T-cell (primary cell): ENCODE results near the gene KIF16B. TPM values are rescaled to one million over a fixed set of nuclear protein-coding genes. Genes with fewer than 3 reads are reported as not detected.

Source experiments
- ATAC-seq, 4 experiments: fragments of 200-7000 bp in 3 of 4; fragments of 150-1000 bp in 1 of 4; cut with Tn5 transposase; replicated peaks in 1 of 4; 1 replicate in 3 of 4; 2 replicates in 1 of 4; pipeline ENCODE4 v1.10.0; 2021; ENCODE audit warnings: moderate library complexity in 3 of 4, mild to moderate bottlenecking in 2 of 4, moderate number of reproducible peaks in 1 of 4
- CTCF ChIA-PET, 2 donors: fragments of 300-600 bp; sonication (Branson Sonifier 250); formaldehyde crosslinking; loops; one replicate each; lab custom pipeline; 2022; ENCODE audit warnings: antibody characterized with exemption in 2 of 2; lab: Charles Lee
- POLR2A ChIA-PET, 2 donors: fragments of 300-600 bp; sonication (Branson Sonifier 250); formaldehyde crosslinking; loops; one replicate each; lab custom pipeline; 2022; ENCODE audit warnings: antibody characterized with exemption in 2 of 2; lab: Charles Lee
- DNase-seq, 35 experiments: peaks; one replicate each; pipeline versions ENCODE4 v3.0.0 to v3.0.0-alpha.2; 2013 to 2023
- H3K27ac ChIP-seq: one replicate; pipeline ENCODE4 v1.5.1; 2013; ENCODE audit warnings: low read length
- H3K27me3 ChIP-seq, 2 experiments: replicated peaks in 1 of 2; 1 replicate in 1 of 2; 2 replicates in 1 of 2; pipeline versions ENCODE4 v1.6.1 to v1.7.0; 2013; ENCODE audit warnings: low read length in 1 of 2, mixed read lengths in 1 of 2; ENCODE audit not compliant: control insufficient read depth in 2 of 2, insufficient read depth in 2 of 2; ENCODE audit errors: extremely low read depth in 1 of 2
- H3K36me3 ChIP-seq, 2 donors: 1 replicate in 1 of 2; 2 replicates in 1 of 2; pipeline versions ENCODE4 v1.6.1 to v1.7.0; 2013; ENCODE audit warnings: low read length in 1 of 2; ENCODE audit not compliant: control insufficient read depth in 2 of 2, insufficient read depth in 1 of 2; ENCODE audit errors: extremely low read depth in 1 of 2
- H3K4me1 ChIP-seq, 2 experiments: 1 replicate in 1 of 2; 2 replicates in 1 of 2; pipeline versions ENCODE4 v1.6.1 to v1.7.0; 2013; ENCODE audit warnings: low read length in 2 of 2, mixed read lengths in 1 of 2; ENCODE audit not compliant: insufficient read depth in 2 of 2, control insufficient read depth in 1 of 2; ENCODE audit errors: extremely low read depth in 1 of 2
- H3K4me3 ChIP-seq, 2 donors: 1 replicate in 1 of 2; 2 replicates in 1 of 2; pipeline versions ENCODE4 v1.5.1 to v1.7.0; 2013; ENCODE audit warnings: mild to moderate bottlenecking in 2 of 2, low read length in 1 of 2, moderate library complexity in 1 of 2; ENCODE audit not compliant: control insufficient read depth in 1 of 2; ENCODE audit errors: extremely low read depth in 1 of 2
- H3K9me3 ChIP-seq: 2 replicates; pipeline ENCODE4 v1.7.0; 2013
- H3K27ac Mint-ChIP-seq, 2 donors: one replicate each; pipeline ENCODE4 v1.8.0; 2020 to 2021; ENCODE audit warnings: mild to moderate bottlenecking in 2 of 2, mixed read lengths in 2 of 2
- H3K27me3 Mint-ChIP-seq, 2 donors: one replicate each; pipeline ENCODE4 v1.8.0; 2021 to 2022; ENCODE audit warnings: mixed read lengths in 2 of 2
- H3K36me3 Mint-ChIP-seq: one replicate; pipeline ENCODE4 v1.8.0; 2021; ENCODE audit warnings: mixed read lengths
- H3K4me1 Mint-ChIP-seq, 3 donors: one replicate each; pipeline ENCODE4 v1.8.0; 2020 to 2022; ENCODE audit warnings: mixed read lengths in 3 of 3, mild to moderate bottlenecking in 1 of 3
- H3K4me3 Mint-ChIP-seq, 3 donors: one replicate each; pipeline ENCODE4 v1.8.0; 2020 to 2022; ENCODE audit warnings: mild to moderate bottlenecking in 3 of 3, mixed read lengths in 3 of 3, moderate library complexity in 3 of 3
- H3K9me3 Mint-ChIP-seq, 3 donors: one replicate each; pipeline ENCODE4 v1.8.0; 2020 to 2022; ENCODE audit warnings: mixed read lengths in 3 of 3
- WGBS: methylation state at CpG from one replicate; pipeline ENCODE4 v1.1.5; 2013; ENCODE audit warnings: missing lambda C conversion rate; ENCODE audit not compliant: insufficient coverage; 5-methylcytosine and 5-hydroxymethylcytosine counted together
- total RNA-seq, 35 experiments: library from RNA in 6 of 35; stranded (reverse) in 6 of 35; fragments of 120-200 nt in 1 of 35; gene quantifications; one replicate each; pipeline versions ENCODE4 v1.2.1 to v1.2.4 and lab custom pipeline; 2013 to 2026

Gene KIF16B
- total RNA-seq, 5 donors from 2014 or later (not counting 1 experiment from before 2014, with no cell fraction given): 6.8 to 10.2 (median 8.7) TPM

DNA sequence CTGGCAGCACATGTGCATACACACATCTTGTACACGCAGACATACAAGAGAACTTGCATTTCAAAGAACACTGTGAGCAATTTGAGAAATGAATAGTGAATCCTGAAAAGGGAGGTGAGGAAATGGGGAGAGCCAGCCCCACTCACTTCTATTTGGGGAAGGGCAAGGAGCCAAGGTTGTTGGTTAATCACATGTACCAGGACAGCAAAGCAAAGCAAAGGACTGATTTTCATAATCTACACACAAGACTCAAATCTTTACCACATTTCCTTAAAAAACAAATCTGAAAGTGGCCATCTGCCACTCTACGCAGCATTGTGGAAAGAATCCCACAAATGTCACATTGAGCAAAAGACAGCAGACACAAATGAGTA is 35.0 kb upstream of the KIF16B start:
- H3K27ac ChIP-seq: no peak overlapping the region
- ChIA-PET CTCF (no interaction called here), POLR2A (no interaction called here)
- no peaks in the 10 kb centered on the region for H3K9me3 ChIP-seq
- peaks cover 0 to 6% (median 0%) of the 10 kb centered on the region in 3 donors for H3K9me3 Mint-ChIP-seq
- H3K4me3 Mint-ChIP-seq: no peak overlapping the region
- no peaks in the 10 kb centered on the region for H3K4me1 ChIP-seq
- no peak overlapping the region for H3K4me3 ChIP-seq
- no peak for ATAC-seq
- H3K27me3 ChIP-seq: peaks cover 0 to 7% of the 10 kb centered on the region in 2 experiments
- WGBS: no CpG with 5 or more reads among the region's 2 CpGs
- no peaks in the 10 kb centered on the region for H3K4me1 Mint-ChIP-seq
- no peak overlapping the region for H3K27ac Mint-ChIP-seq
- no peak for DNase-seq
- H3K36me3 Mint-ChIP-seq: no peaks in the 10 kb centered on the region
- no peaks in the 10 kb centered on the region for H3K36me3 ChIP-seq
- peaks cover 9 to 12% of the 10 kb centered on the region in 2 donors for H3K27me3 Mint-ChIP-seq

DNA sequence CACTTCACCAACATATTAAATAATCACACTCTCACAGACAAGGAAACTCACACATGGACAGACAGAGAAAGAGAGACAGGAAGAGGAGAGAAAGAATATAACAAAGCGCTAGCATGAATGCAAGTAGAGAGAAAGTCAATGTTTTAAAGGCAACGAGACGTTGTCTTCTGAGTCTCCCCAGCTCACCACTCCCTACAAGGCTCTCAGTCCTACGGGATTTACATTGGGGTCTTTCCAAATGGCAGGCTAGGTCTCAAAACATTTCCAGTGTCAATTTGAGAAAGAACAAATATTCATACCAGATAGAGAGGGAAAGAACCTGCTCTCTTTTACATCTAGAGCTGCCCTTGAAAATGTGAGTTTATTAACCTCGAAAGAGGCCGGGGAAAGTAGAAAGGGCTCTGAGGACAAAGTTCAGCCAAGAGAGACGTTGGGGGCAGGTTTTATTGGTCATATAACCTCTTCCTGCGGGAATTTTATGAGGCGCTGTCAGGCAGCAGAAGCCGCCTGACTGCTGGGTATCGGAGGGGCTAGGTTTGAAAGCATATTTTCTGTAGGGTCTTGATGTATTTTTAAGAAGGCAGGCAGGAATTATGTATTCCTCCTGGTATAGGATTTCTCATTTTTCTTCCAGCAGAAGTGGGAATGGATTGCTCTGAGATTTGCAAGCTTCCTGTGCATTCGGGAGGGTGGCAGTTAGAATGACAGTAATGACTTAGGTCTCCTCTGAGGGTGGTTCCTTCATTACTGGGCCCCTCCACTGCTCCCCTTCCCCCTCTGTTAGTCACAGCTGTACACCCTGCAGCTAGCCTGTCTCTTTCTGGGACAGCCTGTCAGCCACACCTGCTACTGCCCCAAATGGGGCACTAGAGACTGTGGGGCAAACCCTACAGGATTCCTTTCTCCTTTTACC is 34.4 kb upstream of the KIF16B start:
- H3K4me3 ChIP-seq: no peak overlapping the region
- H3K36me3 ChIP-seq: no peaks in the 10 kb centered on the region
- no peaks in the 10 kb centered on the region for H3K4me1 Mint-ChIP-seq
- CTCF ChIA-PET: no interaction called here
- no peak overlapping the region for H3K4me3 Mint-ChIP-seq
- H3K27ac ChIP-seq: no peak overlapping the region
- H3K27me3 Mint-ChIP-seq: peaks cover 9 to 12% of the 10 kb centered on the region in 2 donors
- no peaks in the 10 kb centered on the region for H3K36me3 Mint-ChIP-seq
- H3K4me1 ChIP-seq: no peaks in the 10 kb centered on the region
- no peak for ATAC-seq
- H3K9me3 ChIP-seq: no peaks in the 10 kb centered on the region
- no peak overlapping the region for H3K27ac Mint-ChIP-seq
- peaks cover 0 to 6% (median 0%) of the 10 kb centered on the region in 3 donors for H3K9me3 Mint-ChIP-seq
- peaks cover 0 to 7% of the 10 kb centered on the region in 2 experiments for H3K27me3 ChIP-seq
- DNase-seq: no peak
- 88% methylated on average over 6 of the region's 12 CpGs for WGBS
- POLR2A ChIA-PET: interaction anchor here in 1 of 2 donors (0.6 kb wide), 1 partner anchor 1965 kb away, joined by 3 read pairs; no protein-coding TSS in a partner anchor

DNA sequence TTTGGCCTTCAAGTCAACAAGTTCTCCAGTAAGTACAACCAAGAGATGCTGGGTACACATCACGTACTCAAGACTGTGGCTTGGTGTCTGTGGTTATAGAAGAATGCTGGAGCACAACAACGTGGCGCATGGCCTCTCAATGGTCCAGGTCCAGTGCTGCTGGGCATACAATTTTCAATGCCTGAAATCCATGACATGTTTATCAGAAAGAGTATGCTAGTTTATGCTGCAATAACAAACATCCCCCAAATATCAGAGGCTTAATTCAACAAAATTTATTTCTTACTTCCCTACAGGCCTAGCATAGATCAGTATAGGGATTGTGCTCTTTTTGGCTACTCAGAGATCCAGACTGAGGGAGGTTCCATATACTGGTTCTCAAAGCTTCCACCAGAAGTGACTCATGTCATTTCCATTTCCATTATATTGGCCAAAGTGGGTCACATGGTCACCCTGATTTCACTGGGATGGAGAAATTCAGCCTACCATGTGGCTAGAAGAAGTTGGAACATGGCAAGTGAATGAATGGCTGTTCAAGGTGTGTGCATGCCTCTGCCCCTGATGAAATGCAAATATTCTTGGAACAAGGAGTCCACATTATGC is 33.3 kb upstream of the KIF16B start:
- no peaks in the 10 kb centered on the region for H3K36me3 Mint-ChIP-seq
- no peaks in the 10 kb centered on the region for H3K4me1 ChIP-seq
- peaks cover 0 to 6% (median 0%) of the 10 kb centered on the region in 3 donors for H3K9me3 Mint-ChIP-seq
- H3K27me3 Mint-ChIP-seq: peaks cover 6 to 13% of the 10 kb centered on the region in 2 donors
- ATAC-seq (no peak), DNase-seq (no peak)
- H3K27ac ChIP-seq: no peak overlapping the region
- H3K4me1 Mint-ChIP-seq: no peaks in the 10 kb centered on the region
- no CpG with 5 or more reads among the region's 3 CpGs for WGBS
- H3K4me3 Mint-ChIP-seq: no peak overlapping the region
- no peak overlapping the region for H3K4me3 ChIP-seq
- ChIA-PET POLR2A (interaction anchor here in 1 of 2 donors (0.6 kb wide), 1 partner anchor 1966 kb away, joined by 3 read pairs; no protein-coding TSS in a partner anchor), CTCF (no interaction called here)
- no peaks in the 10 kb centered on the region for H3K36me3 ChIP-seq
- no peak overlapping the region for H3K27ac Mint-ChIP-seq
- H3K9me3 ChIP-seq: no peaks in the 10 kb centered on the region
- peaks cover 0 to 7% of the 10 kb centered on the region in 2 experiments for H3K27me3 ChIP-seq

DNA sequence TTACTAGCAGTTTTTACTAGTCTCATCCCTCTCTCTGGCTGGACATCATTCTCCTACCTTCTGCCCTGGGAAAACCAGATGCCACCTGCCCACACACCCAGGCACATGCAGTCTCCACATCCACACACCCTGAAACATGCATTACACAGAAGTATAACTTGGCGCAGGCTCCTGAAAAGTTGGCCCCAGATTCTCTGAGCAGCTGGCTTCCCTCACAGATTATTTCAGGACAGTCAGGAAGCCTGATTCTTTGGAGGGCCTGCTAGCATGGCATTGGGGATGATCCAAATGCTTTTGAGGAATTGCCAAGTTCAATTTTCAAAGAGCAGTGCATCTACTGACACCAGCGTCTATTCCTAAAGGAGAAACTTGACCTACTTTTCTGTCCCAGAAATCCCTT is 27.8 kb upstream of the KIF16B start:
- Histone ChIP-seq H3K9me3 (no peaks in the 10 kb centered on the region), H3K27me3 (peaks cover 0 to 4% of the 10 kb centered on the region in 2 experiments), H3K4me1 (no peaks in the 10 kb centered on the region), H3K27ac (no peak overlapping the region), H3K4me3 (no peak overlapping the region), H3K36me3 (no peaks in the 10 kb centered on the region)
- DNase-seq: no peak
- POLR2A ChIA-PET: no interaction called here
- Mint-ChIP-seq H3K9me3 (no peaks in the 10 kb centered on the region), H3K4me3 (no peak overlapping the region), H3K27me3 (peaks cover 5 to 14% of the 10 kb centered on the region in 2 donors), H3K27ac (no peak overlapping the region), H3K4me1 (peaks cover 0 to 2% (median 0%) of the 10 kb centered on the region in 3 donors), H3K36me3 (no peaks in the 10 kb centered on the region)
- no peak for ATAC-seq
- 95% methylated on average over 2 of the region's 2 CpGs for WGBS
- CTCF ChIA-PET: no interaction called here

DNA sequence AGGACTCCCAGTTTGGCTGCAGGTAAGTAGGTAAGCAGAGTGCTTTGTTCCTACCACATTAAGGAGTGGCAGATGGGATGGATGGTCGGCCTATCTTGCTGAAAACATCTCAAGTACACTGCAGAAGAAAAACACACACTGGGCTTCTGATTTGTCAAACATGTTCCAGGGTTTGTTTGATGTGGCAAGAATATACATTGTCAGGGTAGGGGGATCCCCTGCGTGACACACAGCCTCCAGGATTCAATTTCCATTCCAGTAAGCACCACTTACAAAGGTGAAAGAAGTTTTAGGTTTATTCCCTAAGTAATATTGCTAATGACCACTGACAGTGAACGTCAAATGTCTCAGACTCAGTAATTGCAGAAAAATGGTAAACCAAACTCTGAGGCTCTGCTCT is 26.0 kb upstream of the KIF16B start:
- Mint-ChIP-seq H3K4me1 (peaks cover 0 to 2% (median 0%) of the 10 kb centered on the region in 3 donors), H3K4me3 (no peak overlapping the region), H3K9me3 (no peaks in the 10 kb centered on the region), H3K27ac (no peak overlapping the region), H3K36me3 (no peaks in the 10 kb centered on the region), H3K27me3 (peaks cover 5 to 19% of the 10 kb centered on the region in 2 donors)
- POLR2A ChIA-PET: no interaction called here
- Histone ChIP-seq H3K36me3 (no peaks in the 10 kb centered on the region), H3K4me3 (no peak overlapping the region), H3K27ac (no peak overlapping the region), H3K9me3 (no peaks in the 10 kb centered on the region), H3K4me1 (no peaks in the 10 kb centered on the region), H3K27me3 (peaks cover 0 to 4% of the 10 kb centered on the region in 2 experiments)
- no peak for ATAC-seq
- CTCF ChIA-PET: no interaction called here
- 38% methylated on average over 1 of the region's 3 CpGs for WGBS
- DNase-seq: no peak

DNA sequence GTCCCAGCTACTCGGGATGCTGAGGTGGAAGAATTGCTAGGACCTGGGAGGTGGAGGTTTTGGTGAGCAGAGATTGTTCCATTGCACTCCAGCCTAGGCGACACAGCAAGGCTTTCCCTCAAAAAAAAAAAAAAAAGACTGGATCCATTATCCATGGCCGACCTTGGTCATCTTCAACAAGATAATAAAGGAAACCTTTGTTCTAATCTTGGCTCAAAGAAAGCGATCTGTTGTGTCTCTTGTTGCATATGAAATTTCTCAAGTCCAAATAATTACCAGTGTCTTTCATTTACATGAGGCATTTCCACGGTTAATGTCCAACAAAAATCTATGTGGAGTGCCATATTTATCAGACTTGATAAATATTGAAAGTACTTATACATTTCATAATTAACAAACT is 23.7 kb upstream of the KIF16B start:
- Mint-ChIP-seq H3K4me3 (no peak overlapping the region), H3K4me1 (peaks cover 0 to 2% (median 0%) of the 10 kb centered on the region in 3 donors), H3K27ac (no peak overlapping the region), H3K36me3 (no peaks in the 10 kb centered on the region), H3K9me3 (no peaks in the 10 kb centered on the region), H3K27me3 (peaks cover 11 to 24% of the 10 kb centered on the region in 2 donors)
- Histone ChIP-seq H3K27me3 (peaks cover 0 to 7% of the 10 kb centered on the region in 2 experiments), H3K4me3 (no peak overlapping the region), H3K36me3 (no peaks in the 10 kb centered on the region), H3K4me1 (no peaks in the 10 kb centered on the region), H3K9me3 (no peaks in the 10 kb centered on the region), H3K27ac (no peak overlapping the region)
- no peak for ATAC-seq
- CTCF ChIA-PET: no interaction called here
- no CpG with 5 or more reads among the region's 5 CpGs for WGBS
- no peak for DNase-seq
- POLR2A ChIA-PET: no interaction called here
